WTC11 (cell line): ENCODE measurements around the gene PDZD2. TPM values are rescaled to one million over a fixed set of nuclear protein-coding genes. Genes with fewer than 3 reads are reported as not detected.

ENCODE experiments used
- ATAC-seq: fragments of 200-7000 bp; cut with Tn5 transposase; 2 replicates; pipeline ENCODE4 v1.10.0; 2021; ENCODE audit warnings: mild to moderate bottlenecking, moderate library complexity
- CTCF ChIA-PET: fragments of 300-600 bp; sonication (Branson Sonifier 250); formaldehyde crosslinking; loops from one replicate; lab custom pipeline; 2021; ENCODE audit warnings: antibody characterized with exemption; lab: Charles Lee
- POLR2A ChIA-PET: fragments of 350-600 bp; sonication (Branson Sonifier 250); formaldehyde crosslinking; loops from one replicate; lab custom pipeline; 2021; ENCODE audit warnings: antibody characterized with exemption; lab: Charles Lee
- DNase-seq: peaks from one replicate; pipeline ENCODE4 v3.0.0; 2021; ENCODE audit warnings: low spot score
- H3K27ac Mint-ChIP-seq: 2 replicates; pipeline ENCODE4 v1.8.0; 2021; ENCODE audit warnings: mixed read lengths
- H3K27me3 Mint-ChIP-seq: 2 replicates; pipeline ENCODE4 v1.8.0; 2021; ENCODE audit warnings: low read depth, mild to moderate bottlenecking, moderate library complexity, mixed read lengths
- H3K36me3 Mint-ChIP-seq: 2 replicates; pipeline ENCODE4 v1.8.0; 2021; ENCODE audit warnings: mixed read lengths
- H3K4me1 Mint-ChIP-seq: 2 replicates; pipeline ENCODE4 v1.8.0; 2022; ENCODE audit warnings: mixed read lengths
- H3K4me3 Mint-ChIP-seq: 2 replicates; pipeline ENCODE4 v1.8.0; 2021; ENCODE audit warnings: mild to moderate bottlenecking, moderate library complexity, mixed read lengths
- H3K9me3 Mint-ChIP-seq: 2 replicates; pipeline ENCODE4 v1.8.0; 2021; ENCODE audit warnings: mixed read lengths
- GABPB1 ChIP-seq: sonication (generic); formaldehyde crosslinking; IDR thresholded peaks from 2 replicates; pipeline ENCODE4 v1.8.1; 2023; ENCODE audit warnings: mild to moderate bottlenecking, missing genetic modification reagents
- GTF2I ChIP-seq: fragments of 250-450 bp; sonication (Bioruptor Pico); conservative IDR thresholded peaks from 2 replicates; pipeline ENCODE4 v1.4.0; 2021; ENCODE audit warnings: mild to moderate bottlenecking
- NFE2L1 ChIP-seq: sonication (generic); formaldehyde crosslinking; IDR thresholded peaks from 2 replicates; pipeline ENCODE4 v1.8.1; 2023; ENCODE audit warnings: missing genetic modification reagents
- PRRX2 ChIP-seq: fragments of 250-450 bp; sonication (Bioruptor Pico); IDR thresholded peaks from 2 replicates; pipeline ENCODE4 v1.8.0; 2021; ENCODE audit warnings: mild to moderate bottlenecking
- TCF7 ChIP-seq: sonication (generic); formaldehyde crosslinking; IDR thresholded peaks from 2 replicates; pipeline ENCODE4 v1.8.0; 2022; ENCODE audit warnings: mild to moderate bottlenecking, low read depth, missing genetic modification reagents, moderate library complexity
- ZNF263 ChIP-seq: sonication (generic); formaldehyde crosslinking; IDR thresholded peaks from 2 replicates; pipeline ENCODE4 v1.8.1; 2022; ENCODE audit warnings: low read depth, mild to moderate bottlenecking, moderate library complexity, missing genetic modification reagents
- ZNF396 ChIP-seq: fragments of 250-450 bp; sonication (Bioruptor Pico); IDR thresholded peaks from 2 replicates; pipeline ENCODE4 v1.8.0; 2021; ENCODE audit warnings: mild to moderate bottlenecking, moderate library complexity, borderline replicate concordance
- total RNA-seq: library from RNA; stranded (reverse); gene quantifications from 3 replicates; pipeline ENCODE4 v1.2.3, GENCODE V29; 2021
- TF ChIP-seq, protein P1 (sequence below): fragments of 250-450 bp; sonication (Bioruptor Pico); IDR thresholded peaks from 2 replicates; pipeline ENCODE4 v2.1.2; 2022; ENCODE audit warnings: mild to moderate bottlenecking, moderate library complexity
- TF ChIP-seq, protein P2 (sequence below): sonication (generic); formaldehyde crosslinking; IDR thresholded peaks from 2 replicates; pipeline ENCODE4 v1.8.0; 2022; ENCODE audit warnings: mild to moderate bottlenecking, missing genetic modification reagents
- TF ChIP-seq, protein P3 (sequence below): sonication (generic); formaldehyde crosslinking; IDR thresholded peaks from 2 replicates; pipeline ENCODE4 v1.8.1; 2022; ENCODE audit warnings: low read depth, missing genetic modification reagents, borderline replicate concordance
- TF ChIP-seq, protein P4 (sequence below): fragments of 200-600 bp; IDR thresholded peaks from 2 replicates; pipeline ENCODE4 v1.8.0; 2022; ENCODE audit warnings: antibody characterized with exemption
- TF ChIP-seq, protein P5 (sequence below): sonication (generic); formaldehyde crosslinking; IDR thresholded peaks from 2 replicates; pipeline ENCODE4 v1.8.0; 2023; ENCODE audit warnings: missing genetic modification reagents
- TF ChIP-seq, protein P6 (sequence below): fragments of 250-450 bp; sonication (Bioruptor Pico); IDR thresholded peaks from 2 replicates; pipeline ENCODE4 v1.9.0; 2021; ENCODE audit warnings: moderate library complexity, mild to moderate bottlenecking, inconsistent platforms, borderline replicate concordance

PDZD2 gene
- total RNA-seq, 1 experiment from 2014 or later = 11.4 TPM

DNA sequence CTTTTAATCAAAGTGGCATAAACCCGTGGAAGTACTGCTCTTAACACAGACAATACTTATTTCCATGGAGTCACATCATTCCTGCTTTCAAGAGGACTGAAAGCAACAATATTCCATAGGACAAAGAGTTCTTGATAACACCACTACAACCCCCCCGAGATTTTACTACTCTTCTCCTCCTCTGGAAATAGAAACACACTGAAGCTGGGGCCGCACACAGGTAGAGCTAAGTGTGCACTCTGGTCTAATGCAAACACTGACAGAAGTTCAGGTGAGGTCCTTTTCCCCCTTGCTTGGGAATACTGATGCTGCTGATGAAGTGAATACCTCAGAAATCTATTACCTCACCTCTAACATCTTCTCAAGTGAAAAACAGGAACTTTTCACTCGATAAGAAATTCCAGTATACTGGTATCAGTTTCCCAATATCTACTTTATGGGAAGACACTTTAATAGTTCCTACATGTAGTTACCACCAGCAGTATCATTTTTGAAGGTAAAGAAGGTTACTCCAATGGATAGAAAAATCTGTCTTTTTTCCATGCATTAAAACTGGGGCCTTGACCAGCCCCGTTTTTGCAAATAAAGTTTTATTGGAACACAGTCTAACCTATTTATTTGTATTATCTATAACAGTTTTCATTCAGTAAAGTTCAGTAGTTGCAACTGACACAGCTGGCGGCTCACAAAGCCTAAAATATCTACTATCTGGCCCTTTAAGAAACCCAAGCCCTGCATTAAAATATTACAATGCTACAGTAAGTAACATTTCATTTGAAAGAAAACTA, 485.2 kb downstream of the PDZD2 start:
- Mint-ChIP-seq H3K27me3 (no peaks in the 10 kb centered on the region), H3K27ac (no peak overlapping the region; the same call in 1 of the 2 replicates), H3K4me1 (peaks cover 32% of the 10 kb centered on the region), H3K36me3 (peaks cover 29% of the 10 kb centered on the region), H3K9me3 (no peaks in the 10 kb centered on the region), H3K4me3 (no peak overlapping the region)
- TF ChIP-seq, protein P1, sequence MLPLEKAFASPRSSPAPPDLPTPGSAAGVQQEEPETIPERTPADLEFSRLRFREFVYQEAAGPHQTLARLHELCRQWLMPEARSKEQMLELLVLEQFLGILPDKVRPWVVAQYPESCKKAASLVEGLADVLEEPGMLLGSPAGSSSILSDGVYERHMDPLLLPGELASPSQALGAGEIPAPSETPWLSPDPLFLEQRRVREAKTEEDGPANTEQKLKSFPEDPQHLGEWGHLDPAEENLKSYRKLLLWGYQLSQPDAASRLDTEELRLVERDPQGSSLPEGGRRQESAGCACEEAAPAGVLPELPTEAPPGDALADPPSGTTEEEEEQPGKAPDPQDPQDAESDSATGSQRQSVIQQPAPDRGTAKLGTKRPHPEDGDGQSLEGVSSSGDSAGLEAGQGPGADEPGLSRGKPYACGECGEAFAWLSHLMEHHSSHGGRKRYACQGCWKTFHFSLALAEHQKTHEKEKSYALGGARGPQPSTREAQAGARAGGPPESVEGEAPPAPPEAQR (CRISPR knock-in tag) = no peak
- TF ChIP-seq TCF7 (CRISPR knock-in tag) (no peak), GABPB1 (CRISPR knock-in tag) (no peak), GTF2I (CRISPR knock-in tag) (no peak), NFE2L1 (CRISPR knock-in tag) (no peak), PRRX2 (CRISPR knock-in tag) (no peak), ZNF263 (no peak)
- TF ChIP-seq, protein P2, sequence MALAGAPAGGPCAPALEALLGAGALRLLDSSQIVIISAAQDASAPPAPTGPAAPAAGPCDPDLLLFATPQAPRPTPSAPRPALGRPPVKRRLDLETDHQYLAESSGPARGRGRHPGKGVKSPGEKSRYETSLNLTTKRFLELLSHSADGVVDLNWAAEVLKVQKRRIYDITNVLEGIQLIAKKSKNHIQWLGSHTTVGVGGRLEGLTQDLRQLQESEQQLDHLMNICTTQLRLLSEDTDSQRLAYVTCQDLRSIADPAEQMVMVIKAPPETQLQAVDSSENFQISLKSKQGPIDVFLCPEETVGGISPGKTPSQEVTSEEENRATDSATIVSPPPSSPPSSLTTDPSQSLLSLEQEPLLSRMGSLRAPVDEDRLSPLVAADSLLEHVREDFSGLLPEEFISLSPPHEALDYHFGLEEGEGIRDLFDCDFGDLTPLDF (CRISPR knock-in tag) = no peak
- TF ChIP-seq, protein P3, sequence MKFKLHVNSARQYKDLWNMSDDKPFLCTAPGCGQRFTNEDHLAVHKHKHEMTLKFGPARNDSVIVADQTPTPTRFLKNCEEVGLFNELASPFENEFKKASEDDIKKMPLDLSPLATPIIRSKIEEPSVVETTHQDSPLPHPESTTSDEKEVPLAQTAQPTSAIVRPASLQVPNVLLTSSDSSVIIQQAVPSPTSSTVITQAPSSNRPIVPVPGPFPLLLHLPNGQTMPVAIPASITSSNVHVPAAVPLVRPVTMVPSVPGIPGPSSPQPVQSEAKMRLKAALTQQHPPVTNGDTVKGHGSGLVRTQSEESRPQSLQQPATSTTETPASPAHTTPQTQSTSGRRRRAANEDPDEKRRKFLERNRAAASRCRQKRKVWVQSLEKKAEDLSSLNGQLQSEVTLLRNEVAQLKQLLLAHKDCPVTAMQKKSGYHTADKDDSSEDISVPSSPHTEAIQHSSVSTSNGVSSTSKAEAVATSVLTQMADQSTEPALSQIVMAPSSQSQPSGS (CRISPR knock-in tag) = no peak
- TF ChIP-seq, protein P4, sequence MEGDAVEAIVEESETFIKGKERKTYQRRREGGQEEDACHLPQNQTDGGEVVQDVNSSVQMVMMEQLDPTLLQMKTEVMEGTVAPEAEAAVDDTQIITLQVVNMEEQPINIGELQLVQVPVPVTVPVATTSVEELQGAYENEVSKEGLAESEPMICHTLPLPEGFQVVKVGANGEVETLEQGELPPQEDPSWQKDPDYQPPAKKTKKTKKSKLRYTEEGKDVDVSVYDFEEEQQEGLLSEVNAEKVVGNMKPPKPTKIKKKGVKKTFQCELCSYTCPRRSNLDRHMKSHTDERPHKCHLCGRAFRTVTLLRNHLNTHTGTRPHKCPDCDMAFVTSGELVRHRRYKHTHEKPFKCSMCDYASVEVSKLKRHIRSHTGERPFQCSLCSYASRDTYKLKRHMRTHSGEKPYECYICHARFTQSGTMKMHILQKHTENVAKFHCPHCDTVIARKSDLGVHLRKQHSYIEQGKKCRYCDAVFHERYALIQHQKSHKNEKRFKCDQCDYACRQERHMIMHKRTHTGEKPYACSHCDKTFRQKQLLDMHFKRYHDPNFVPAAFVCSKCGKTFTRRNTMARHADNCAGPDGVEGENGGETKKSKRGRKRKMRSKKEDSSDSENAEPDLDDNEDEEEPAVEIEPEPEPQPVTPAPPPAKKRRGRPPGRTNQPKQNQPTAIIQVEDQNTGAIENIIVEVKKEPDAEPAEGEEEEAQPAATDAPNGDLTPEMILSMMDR = no peak
- ATAC-seq (no peak), DNase-seq (no peak)
- ChIA-PET CTCF (no interaction called here), POLR2A (interaction anchor here (0.8 kb wide), 1 partner anchor 100 kb away, joined by 3 read pairs; no protein-coding TSS in a partner anchor)

DNA sequence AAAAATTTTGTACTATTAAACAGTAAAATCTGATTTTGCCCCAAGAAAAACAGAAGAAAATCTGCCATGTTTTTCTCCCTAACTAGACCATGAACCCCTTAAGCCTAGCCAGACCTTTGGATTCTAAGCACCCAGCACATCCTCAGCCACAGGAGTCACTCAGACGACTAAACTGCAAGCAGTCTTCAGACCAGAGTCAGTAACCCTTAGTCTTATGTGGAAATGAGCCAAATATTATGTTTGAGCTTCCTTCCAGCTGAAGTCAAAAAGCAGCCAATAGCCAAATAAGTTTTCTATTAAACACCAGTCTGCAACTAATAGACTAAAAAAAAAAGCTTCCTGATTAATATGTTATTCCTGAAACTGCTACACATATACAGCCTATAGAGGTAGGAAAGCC, 487.8 kb downstream of the PDZD2 start:
- ChIA-PET POLR2A (no interaction called here), CTCF (interaction anchor here (0.9 to 2.6 kb wide), 3 partner anchors 9 to 52 kb away, joined by 3 to 10 read pairs (median 5); no protein-coding TSS in a partner anchor)
- Mint-ChIP-seq H3K9me3 (no peaks in the 10 kb centered on the region), H3K36me3 (peaks cover 18% of the 10 kb centered on the region), H3K4me1 (peaks cover 36% of the 10 kb centered on the region), H3K27ac (0 out of 2 replicates have a peak overlapping the region, but pooled peaks have one; percentile 24), H3K4me3 (no peak overlapping the region), H3K27me3 (no peaks in the 10 kb centered on the region)
- no peak for TF ChIP-seq ZNF396 (CRISPR knock-in tag)
- TF ChIP-seq, protein P5, sequence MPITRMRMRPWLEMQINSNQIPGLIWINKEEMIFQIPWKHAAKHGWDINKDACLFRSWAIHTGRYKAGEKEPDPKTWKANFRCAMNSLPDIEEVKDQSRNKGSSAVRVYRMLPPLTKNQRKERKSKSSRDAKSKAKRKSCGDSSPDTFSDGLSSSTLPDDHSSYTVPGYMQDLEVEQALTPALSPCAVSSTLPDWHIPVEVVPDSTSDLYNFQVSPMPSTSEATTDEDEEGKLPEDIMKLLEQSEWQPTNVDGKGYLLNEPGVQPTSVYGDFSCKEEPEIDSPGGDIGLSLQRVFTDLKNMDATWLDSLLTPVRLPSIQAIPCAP (CRISPR knock-in tag) = no peak
- TF ChIP-seq, protein P6, sequence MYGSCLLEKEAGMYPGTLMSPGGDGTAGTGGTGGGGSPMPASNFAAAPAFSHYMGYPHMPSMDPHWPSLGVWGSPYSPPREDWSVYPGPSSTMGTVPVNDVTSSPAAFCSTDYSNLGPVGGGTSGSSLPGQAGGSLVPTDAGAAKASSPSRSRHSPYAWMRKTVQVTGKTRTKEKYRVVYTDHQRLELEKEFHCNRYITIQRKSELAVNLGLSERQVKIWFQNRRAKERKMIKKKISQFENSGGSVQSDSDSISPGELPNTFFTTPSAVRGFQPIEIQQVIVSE (CRISPR knock-in tag) = no peak
- no peak for DNase-seq
- no peak for ATAC-seq
